Lung (tissue), 12 donors: ENCODE measurements around the gene AHNAK. TPM values are rescaled to one million over a fixed set of nuclear protein-coding genes. Genes with fewer than 3 reads are reported as not detected.

Source experiments
- ATAC-seq: fragments of 200-7000 bp; cut with Tn5 transposase; one replicate; pipeline ENCODE4 v1.9.1; 2020; ENCODE audit warnings: moderate number of reproducible peaks; ENCODE audit not compliant: insufficient read depth, low FRiP score
- DNase-seq, 3 donors: peaks; one replicate each; pipeline ENCODE4 v3.0.0-alpha.2; 2013 to 2017
- H3K27ac ChIP-seq, 2 donors: one replicate each; pipeline ENCODE4 v1.5.1; 2013; ENCODE audit warnings: mild to moderate bottlenecking in 2 of 2, moderate library complexity in 2 of 2, control low read depth in 1 of 2, inconsistent platforms in 1 of 2, low read depth in 1 of 2, low read length in 1 of 2
- H3K27me3 ChIP-seq, 3 donors: one replicate each; pipeline ENCODE4 v1.5.1; 2013; ENCODE audit warnings: low read length in 2 of 3; ENCODE audit not compliant: control insufficient read depth in 3 of 3, insufficient read depth in 3 of 3
- H3K36me3 ChIP-seq, 4 donors: one replicate each; pipeline ENCODE4 v1.5.1; 2013; ENCODE audit warnings: low read length in 4 of 4, mild to moderate bottlenecking in 1 of 4, moderate library complexity in 1 of 4; ENCODE audit not compliant: control insufficient read depth in 4 of 4, insufficient read depth in 4 of 4
- H3K4me1 ChIP-seq, 5 donors: one replicate each; pipeline ENCODE4 v1.5.1; 2013; ENCODE audit warnings: low read length in 5 of 5, mild to moderate bottlenecking in 2 of 5, moderate library complexity in 1 of 5; ENCODE audit not compliant: control insufficient read depth in 5 of 5, insufficient read depth in 5 of 5
- H3K4me3 ChIP-seq: one replicate; pipeline ENCODE4 v1.5.1; 2013; ENCODE audit warnings: mild to moderate bottlenecking, control low read depth, moderate library complexity
- H3K9ac ChIP-seq, 2 donors: one replicate each; pipeline ENCODE4 v1.5.1; 2013; ENCODE audit warnings: low read length in 2 of 2, control low read depth in 1 of 2; ENCODE audit not compliant: insufficient read depth in 1 of 2
- H3K9me3 ChIP-seq, 4 donors: one replicate each; pipeline ENCODE4 v1.5.1; 2013; ENCODE audit warnings: low read length in 3 of 4, mild to moderate bottlenecking in 1 of 4, moderate library complexity in 1 of 4; ENCODE audit not compliant: control insufficient read depth in 4 of 4, insufficient read depth in 3 of 4
- CTCF ChIP-seq: IDR thresholded peaks from 2 replicates; pipeline ENCODE4 v1.5.1; 2012; ENCODE audit warnings: mild to moderate bottlenecking; ENCODE audit errors: control extremely low read depth, extremely low read depth
- whole genome bisulfite sequencing, 2 donors: extraction: QIAGEN DNeasy Blood & Tissue Kit; methylation state at CpG; one replicate each; pipeline ENCODE4 v1.1.7; 2013; 5-methylcytosine and 5-hydroxymethylcytosine counted together
- polyA plus RNA-seq, 2 donors: library from polyadenylated mRNA; stranded (reverse); fragments of 200-250 nt; gene quantifications; one replicate each; pipeline ENCODE4 v1.2.1, GENCODE V29; 2013
- total RNA-seq, 2 donors: library from RNA; depleted of rRNA in 1 of 2; stranded (reverse); fragments of >200 nt in 1 of 2; gene quantifications; one replicate each; pipeline ENCODE4 v1.2.1, GENCODE V29; 2014 to 2021
- donor health status: control.
- donor health status: control.
- donor health status: Bipolar disorder and iron deficiency.
- donor health status: healthy.
- donor health status: DM: yes; HTN: yes; CAD: no.

AHNAK gene
- total and polyA plus RNA-seq, 4 donors, result 66.5 to 707 (median 238) TPM

- no peaks in the 10 kb centered on the region for H3K27me3 ChIP-seq
- peaks cover 0 to 24% (median 15%) of the 10 kb centered on the region in 5 donors for H3K4me1 ChIP-seq
- no peak overlapping the region for H3K4me3 ChIP-seq
- 84 to 89% methylated on average over 14 of the region's 14 CpGs for WGBS, 2 donors
- H3K9me3 ChIP-seq, result no peaks in the 10 kb centered on the region
- no peak for DNase-seq
- no peak for ATAC-seq
- no peak overlapping the region for H3K9ac ChIP-seq
- peak overlapping the region; percentile 13 to 91 for H3K27ac ChIP-seq
- peaks cover 2 to 28% (median 24%) of the 10 kb centered on the region in 4 donors for H3K36me3 ChIP-seq
- no peak for TF ChIP-seq CTCF
These were observed 29.2 kb upstream of the AHNAK start for GRCh38 chr11:62575837-62576236.

- H3K27me3 ChIP-seq, result no peaks in the 10 kb centered on the region
- ATAC-seq (no peak), DNase-seq (no peak)
- no peak for TF ChIP-seq CTCF
- H3K36me3 ChIP-seq, result peaks cover 2 to 34% (median 26%) of the 10 kb centered on the region in 4 donors
- peak overlapping the region in 1 of 2 donors; percentile 81 for H3K9ac ChIP-seq
- H3K4me3 ChIP-seq, result no peak overlapping the region
- no peaks in the 10 kb centered on the region for H3K9me3 ChIP-seq
- H3K4me1 ChIP-seq, result peaks cover 0 to 24% (median 15%) of the 10 kb centered on the region in 5 donors
- H3K27ac ChIP-seq, result peak overlapping the region; percentile 91 to 92
- WGBS, 2 donors, result 52 to 60% methylated on average over 16 to 17 of the region's 17 CpGs
These were observed 28.6 kb upstream of the AHNAK start for GRCh38 chr11:62575156-62575555.

- 0 to 1% methylated on average over 33 of the region's 33 CpGs for WGBS, 2 donors
- peaks cover 0 to 24% (median 15%) of the 10 kb centered on the region in 5 donors for H3K4me1 ChIP-seq
- H3K36me3 ChIP-seq, result peaks cover 5 to 38% (median 28%) of the 10 kb centered on the region in 4 donors
- H3K9ac ChIP-seq, result peak overlapping the region; percentile 9 to 81
- DNase-seq (peak; percentile 32 to 67 (median 57)), ATAC-seq (peak; percentile 2)
- H3K9me3 ChIP-seq, result no peaks in the 10 kb centered on the region
- TF ChIP-seq CTCF, result no peak
- peak overlapping the region; percentile 33 for H3K4me3 ChIP-seq
- no peaks in the 10 kb centered on the region for H3K27me3 ChIP-seq
- H3K27ac ChIP-seq, result peak overlapping the region; percentile 91 to 92
These were observed 27.9 kb upstream of the AHNAK start for GRCh38 chr11:62574363-62575071.
